Omental fat pad (tissue), 4 donors: Measurements from ENCODE around the gene RPS6KA4. TPM values are rescaled to one million over a fixed set of nuclear protein-coding genes. Genes with fewer than 3 reads are reported as not detected.

ENCODE experiments used
- ATAC-seq: fragments of 150-250 bp; one replicate; pipeline ENCODE4 v1.9.1; 2016; ENCODE audit warnings: mild to moderate bottlenecking, moderate library complexity; ENCODE audit not compliant: low FRiP score
- DNase-seq: peaks from one replicate; pipeline ENCODE4 v3.0.0-alpha.2; 2019; ENCODE audit warnings: low spot score
- CTCF ChIP-seq, 3 donors: fragments of 450-650 bp; IDR thresholded peaks; one replicate each; pipeline ENCODE4 v1.5.1; 2016 to 2017; ENCODE audit warnings: antibody characterized with exemption in 3 of 3, mild to moderate bottlenecking in 3 of 3, moderate library complexity in 2 of 3
- total RNA-seq, 4 donors: library from RNA; depleted of rRNA; stranded (reverse); fragments of >200 nt; gene quantifications; one replicate each; pipeline ENCODE4 v1.1.0, GENCODE V29; 2016

Gene RPS6KA4
- total RNA-seq, 4 donors from 2014 or later = 15.7 to 64.2 (median 28.1) TPM

- no peak for DNase-seq
- no peak for TF ChIP-seq CTCF (IDR thresholded peaks at IDR 0.05)
- ATAC-seq = no peak
Measured at GRCh38 chr11:64378335-64378880, 19.4 kb downstream of the RPS6KA4 start.

GRCh38 chr11:64379160-64379559, 20.2 kb downstream of the RPS6KA4 start:
- ATAC-seq = no peak
- DNase-seq = no peak
- TF ChIP-seq CTCF (IDR thresholded peaks at IDR 0.05) = no peak

GRCh38 chr11:64379817-64380709, 21.1 kb downstream of the RPS6KA4 start:
- no peak for ATAC-seq
- no peak for DNase-seq
- TF ChIP-seq CTCF (IDR thresholded peaks at IDR 0.05) = no peak

- ATAC-seq (no peak), DNase-seq (no peak)
- no peak for TF ChIP-seq CTCF (IDR thresholded peaks at IDR 0.05)
Measured at GRCh38 chr11:64381350-64381749, 22.4 kb downstream of the RPS6KA4 start.

GRCh38 chr11:64382047-64382446, 23.1 kb downstream of the RPS6KA4 start:
- no peak for ATAC-seq

GRCh38 chr11:64382586-64382985, 23.6 kb downstream of the RPS6KA4 start:
- ATAC-seq (no peak), DNase-seq (no peak)
- TF ChIP-seq CTCF (IDR thresholded peaks at IDR 0.05) = no peak

More at GRCh38 chr11:64382047-64382446, 23.1 kb downstream of the RPS6KA4 start:
- DNase-seq = no peak
- TF ChIP-seq CTCF (IDR thresholded peaks at IDR 0.05) = no peak

- ATAC-seq (no peak), DNase-seq (no peak)
- TF ChIP-seq CTCF (IDR thresholded peaks at IDR 0.05) = no peak
Measured at GRCh38 chr11:64383580-64383979, 24.6 kb downstream of the RPS6KA4 start.
